Measurements from ENCODE around the gene CRYBA2. TPM values are rescaled to one million over a fixed set of nuclear protein-coding genes. Genes with fewer than 3 reads are reported as not detected.
A peak's percentile ranks its signal among the peaks of the same experiment; 100 is the strongest.

The CRYBA2 gene
- total and polyA plus RNA-seq, 9 of the 15 experiments (the other 6 are each of a cell fraction or from before 2014, with no cell fraction given): 0.11 to 1.8 (median 0.62) TPM; not detected in 5

GRCh38 chr2:218999021-218999880 is 6.0 kb upstream of the CRYBA2 start:
- in situ Hi-C loops (cut with MboI) (no loop called here), intact Hi-C loops (cut with micrococcal nuclease) (no loop called here)
- Histone ChIP-seq H3K4me2 (ENCODE audit: insufficient read depth, low read length) (no peak overlapping the region), H3K4me3 (no peak overlapping the region), H3K27ac (ENCODE audit: extremely low read depth, low read depth, low read length) (no peak overlapping the region), H4K20me1 (replicated peaks; ENCODE audit: control insufficient read depth, insufficient read depth, low read length) (no peaks in the 10 kb centered on the region), H3K27me3 (ENCODE audit: control insufficient read depth in 2 of 2, insufficient read depth in 2 of 2, low read length in 2 of 2) (peaks cover 0 to 34% of the 10 kb centered on the region in 2 experiments; a peak in 2 of 5 replicates), H3K9me3 (replicated peaks; ENCODE audit: control insufficient read depth, insufficient read depth, low read depth, low read length) (no peaks in the 10 kb centered on the region), H3K36me3 (ENCODE audit: control insufficient read depth, insufficient read depth, low read length) (no peaks in the 10 kb centered on the region), H3K9me1 (ENCODE audit: control insufficient read depth, insufficient read depth, low read length) (no peaks in the 10 kb centered on the region), H3K4me1 (replicated peaks in 1 of 2; ENCODE audit: control insufficient read depth in 2 of 2, insufficient read depth in 2 of 2, low read length in 2 of 2) (peaks cover 9 to 38% of the 10 kb centered on the region in 2 experiments), H3K79me2 (ENCODE audit: control insufficient read depth, insufficient read depth, low read length) (no peaks in the 10 kb centered on the region), H3K9ac (ENCODE audit: insufficient read depth in 1 of 2, low read depth in 2 of 2, low read length in 2 of 2) (no peak overlapping the region), H2AFZ (ENCODE audit: low read depth, low read length) (no peak overlapping the region)
- no peak for ATAC-seq
- peak in 3 of 4 experiments; percentile 14 to 30 (median 26) for DNase-seq (ENCODE audit: extremely low read depth in 1 of 4, low spot score in 3 of 4)
- TF ChIP-seq MAFK (IDR thresholded peaks at IDR 0.05; ENCODE audit: low read length) (no peak), NCOR1 (IDR thresholded peaks at IDR 0.05) (no peak), RBM39 (optimal IDR thresholded peaks at IDR 0.05; ENCODE audit: low read depth, low read length) (no peak), SETDB1 (IDR thresholded peaks at IDR 0.05; ENCODE audit: low read length) (no peak), ZNF764 (CRISPR knock-in tag; IDR thresholded peaks at IDR 0.05; ENCODE audit: low read depth) (no peak), RBM15 (IDR thresholded peaks at IDR 0.05; ENCODE audit: insufficient read depth, low read length) (no peak), MEF2D (tag; conservative IDR thresholded peaks at IDR 0.05; ENCODE audit: low read depth) (no peak), HOMEZ (CRISPR knock-in tag; IDR thresholded peaks at IDR 0.05) (no peak), ZBTB8A (IDR thresholded peaks at IDR 0.05; ENCODE audit: partially characterized antibody) (no peak), MTA2 (IDR thresholded peaks at IDR 0.05; ENCODE audit: low read depth) (no peak), ZNF133 (CRISPR knock-in tag; IDR thresholded peaks at IDR 0.05) (no peak), NEUROD1 (IDR thresholded peaks at IDR 0.05; ENCODE audit: borderline replicate concordance, low read depth, low read length, partially characterized antibody) (no peak), MTF1 (CRISPR knock-in tag; IDR thresholded peaks at IDR 0.05; ENCODE audit: borderline replicate concordance) (no peak), SMAD2 (IDR thresholded peaks at IDR 0.05; ENCODE audit: low read depth, low read length) (no peak)
- TF ChIP-seq, protein P1, sequence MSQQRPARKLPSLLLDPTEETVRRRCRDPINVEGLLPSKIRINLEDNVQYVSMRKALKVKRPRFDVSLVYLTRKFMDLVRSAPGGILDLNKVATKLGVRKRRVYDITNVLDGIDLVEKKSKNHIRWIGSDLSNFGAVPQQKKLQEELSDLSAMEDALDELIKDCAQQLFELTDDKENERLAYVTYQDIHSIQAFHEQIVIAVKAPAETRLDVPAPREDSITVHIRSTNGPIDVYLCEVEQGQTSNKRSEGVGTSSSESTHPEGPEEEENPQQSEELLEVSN (IDR thresholded peaks at IDR 0.05; ENCODE audit: borderline replicate concordance in 1 of 2, extremely low read depth in 1 of 2, insufficient read depth in 1 of 2, insufficient read length in 1 of 2, low read depth in 1 of 2, low read length in 1 of 2, poor library complexity in 1 of 2, severe bottlenecking in 1 of 2): no peak
- TF ChIP-seq, protein P2, sequence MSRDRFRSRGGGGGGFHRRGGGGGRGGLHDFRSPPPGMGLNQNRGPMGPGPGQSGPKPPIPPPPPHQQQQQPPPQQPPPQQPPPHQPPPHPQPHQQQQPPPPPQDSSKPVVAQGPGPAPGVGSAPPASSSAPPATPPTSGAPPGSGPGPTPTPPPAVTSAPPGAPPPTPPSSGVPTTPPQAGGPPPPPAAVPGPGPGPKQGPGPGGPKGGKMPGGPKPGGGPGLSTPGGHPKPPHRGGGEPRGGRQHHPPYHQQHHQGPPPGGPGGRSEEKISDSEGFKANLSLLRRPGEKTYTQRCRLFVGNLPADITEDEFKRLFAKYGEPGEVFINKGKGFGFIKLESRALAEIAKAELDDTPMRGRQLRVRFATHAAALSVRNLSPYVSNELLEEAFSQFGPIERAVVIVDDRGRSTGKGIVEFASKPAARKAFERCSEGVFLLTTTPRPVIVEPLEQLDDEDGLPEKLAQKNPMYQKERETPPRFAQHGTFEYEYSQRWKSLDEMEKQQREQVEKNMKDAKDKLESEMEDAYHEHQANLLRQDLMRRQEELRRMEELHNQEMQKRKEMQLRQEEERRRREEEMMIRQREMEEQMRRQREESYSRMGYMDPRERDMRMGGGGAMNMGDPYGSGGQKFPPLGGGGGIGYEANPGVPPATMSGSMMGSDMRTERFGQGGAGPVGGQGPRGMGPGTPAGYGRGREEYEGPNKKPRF (IDR thresholded peaks at IDR 0.05; ENCODE audit: low read depth, low read length): no peak
- BruUV-seq (replicated peaks): no TSS peak
- POLR2A ChIA-PET: interaction anchor here (0.6 kb wide), 1 partner anchor 45 kb away, joined by 4 read pairs; no protein-coding TSS in a partner anchor
- CTCF ChIA-PET (ENCODE audit: low intra/inter-chr PET ratio): no interaction called here
- WGBS (ENCODE audit: insufficient coverage, low coverage, missing lambda C conversion rate): 3% methylated on average over 5 of the region's 10 CpGs
- no peak for FAIRE-seq

Data from K562 (cell line).